IPS-18a (cell line): ENCODE results near the gene ATG4C.
"Not testable (repeated sequence)": the region's sequence is repeated elsewhere in the genome, so short reads cannot be mapped to it uniquely, and the experiment has no call there.

ENCODE experiments used
- H3K27ac ChIP-seq: one replicate; pipeline ENCODE4 v1.5.1; 2013; ENCODE audit warnings: low read length
- H3K27me3 ChIP-seq: one replicate; pipeline ENCODE4 v1.6.1; 2013; ENCODE audit warnings: mild to moderate bottlenecking, low read length; ENCODE audit not compliant: control insufficient read depth, insufficient read depth
- H3K36me3 ChIP-seq: one replicate; pipeline ENCODE4 v1.6.1; 2013; ENCODE audit warnings: low read depth, low read length; ENCODE audit not compliant: control insufficient read depth
- H3K4me1 ChIP-seq: one replicate; pipeline ENCODE4 v1.6.1; 2013; ENCODE audit warnings: low read depth, low read length; ENCODE audit not compliant: control insufficient read depth
- H3K4me3 ChIP-seq: one replicate; pipeline ENCODE4 v1.5.1; 2013; ENCODE audit warnings: low read length
- H3K9ac ChIP-seq: one replicate; pipeline ENCODE4 v1.6.1; 2013; ENCODE audit warnings: mild to moderate bottlenecking, low read length, moderate library complexity
- H3K9me3 ChIP-seq: one replicate; pipeline ENCODE4 v1.6.1; 2013; ENCODE audit warnings: low read depth, low read length; ENCODE audit not compliant: control insufficient read depth

Gene ATG4C

GRCh38 chr1:62827786-62828185 is 43.9 kb downstream of the ATG4C start:
- H3K27me3 ChIP-seq, H3K36me3 ChIP-seq, H3K9ac ChIP-seq, H3K9me3 ChIP-seq, H3K4me1 ChIP-seq, H3K4me3 ChIP-seq, H3K27ac ChIP-seq: not testable (repeated sequence)

- H3K9ac ChIP-seq: no peak overlapping the region
- H3K27ac ChIP-seq: no peak overlapping the region
- H3K9me3 ChIP-seq: no peaks in the 10 kb centered on the region
- no peaks in the 10 kb centered on the region for H3K36me3 ChIP-seq
- no peaks in the 10 kb centered on the region for H3K27me3 ChIP-seq
- H3K4me3 ChIP-seq: no peak overlapping the region
- no peaks in the 10 kb centered on the region for H3K4me1 ChIP-seq
Observed at GRCh38 chr1:62832276-62832675, 48.3 kb downstream of the ATG4C start.

- H3K27me3 ChIP-seq: no peaks in the 10 kb centered on the region
- no peak overlapping the region for H3K27ac ChIP-seq
- no peak overlapping the region for H3K4me3 ChIP-seq
- no peaks in the 10 kb centered on the region for H3K36me3 ChIP-seq
- H3K9me3 ChIP-seq: no peaks in the 10 kb centered on the region
- H3K9ac ChIP-seq: no peak overlapping the region
- no peaks in the 10 kb centered on the region for H3K4me1 ChIP-seq
Observed at GRCh38 chr1:62833529-62833928, 49.6 kb downstream of the ATG4C start.

- Histone ChIP-seq H3K9ac (no peak overlapping the region), H3K9me3 (no peaks in the 10 kb centered on the region), H3K27ac (no peak overlapping the region)
Observed at GRCh38 chr1:62834400-62834961, 50.5 kb downstream of the ATG4C start.

GRCh38 chr1:62836856-62837540 is 53.1 kb downstream of the ATG4C start:
- Histone ChIP-seq H3K36me3 (no peaks in the 10 kb centered on the region), H3K27ac (no peak overlapping the region), H3K9ac (no peak overlapping the region), H3K9me3 (no peaks in the 10 kb centered on the region), H3K4me1 (peaks cover 6% of the 10 kb centered on the region), H3K27me3 (no peaks in the 10 kb centered on the region), H3K4me3 (no peak overlapping the region)

More at GRCh38 chr1:62834400-62834961, 50.5 kb downstream of the ATG4C start:
- Histone ChIP-seq H3K36me3 (no peaks in the 10 kb centered on the region), H3K27me3 (no peaks in the 10 kb centered on the region), H3K4me1 (no peaks in the 10 kb centered on the region), H3K4me3 (no peak overlapping the region)

- no peak overlapping the region for H3K9ac ChIP-seq
- peaks cover 6% of the 10 kb centered on the region for H3K4me1 ChIP-seq
- no peak overlapping the region for H3K4me3 ChIP-seq
- H3K36me3 ChIP-seq: no peaks in the 10 kb centered on the region
- H3K9me3 ChIP-seq: no peaks in the 10 kb centered on the region
- H3K27ac ChIP-seq: no peak overlapping the region
- no peaks in the 10 kb centered on the region for H3K27me3 ChIP-seq
Observed at GRCh38 chr1:62840555-62840954, 56.6 kb downstream of the ATG4C start.

GRCh38 chr1:62841587-62842169 is 57.7 kb downstream of the ATG4C start:
- no peak overlapping the region for H3K4me3 ChIP-seq
- H3K27ac ChIP-seq: no peak overlapping the region
- no peaks in the 10 kb centered on the region for H3K9me3 ChIP-seq
- H3K27me3 ChIP-seq: no peaks in the 10 kb centered on the region
- H3K9ac ChIP-seq: no peak overlapping the region
- H3K36me3 ChIP-seq: no peaks in the 10 kb centered on the region
- peaks cover 6% of the 10 kb centered on the region for H3K4me1 ChIP-seq

- Histone ChIP-seq H3K27me3 (no peaks in the 10 kb centered on the region), H3K9me3 (no peaks in the 10 kb centered on the region), H3K4me3 (no peak overlapping the region), H3K27ac (no peak overlapping the region), H3K9ac (no peak overlapping the region), H3K4me1 (peaks cover 6% of the 10 kb centered on the region), H3K36me3 (no peaks in the 10 kb centered on the region)
Observed at GRCh38 chr1:62844030-62844429, 60.1 kb downstream of the ATG4C start.

GRCh38 chr1:62849031-62849430 is 65.1 kb downstream of the ATG4C start:
- H3K36me3 ChIP-seq: no peaks in the 10 kb centered on the region

GRCh38 chr1:62852253-62852652 is 68.3 kb downstream of the ATG4C start:
- Histone ChIP-seq H3K27me3 (no peaks in the 10 kb centered on the region), H3K9me3 (no peaks in the 10 kb centered on the region), H3K9ac (no peak overlapping the region), H3K36me3 (no peaks in the 10 kb centered on the region), H3K4me1 (no peaks in the 10 kb centered on the region), H3K4me3 (no peak overlapping the region), H3K27ac (no peak overlapping the region)

More at GRCh38 chr1:62849031-62849430, 65.1 kb downstream of the ATG4C start:
- Histone ChIP-seq H3K27ac (no peak overlapping the region), H3K9me3 (no peaks in the 10 kb centered on the region), H3K27me3 (no peaks in the 10 kb centered on the region), H3K4me3 (no peak overlapping the region), H3K9ac (no peak overlapping the region), H3K4me1 (no peaks in the 10 kb centered on the region)

GRCh38 chr1:62856960-62857359 is 73.0 kb downstream of the ATG4C start:
- no peak overlapping the region for H3K27ac ChIP-seq
- no peaks in the 10 kb centered on the region for H3K9me3 ChIP-seq
- no peaks in the 10 kb centered on the region for H3K4me1 ChIP-seq
- no peak overlapping the region for H3K4me3 ChIP-seq
- no peaks in the 10 kb centered on the region for H3K27me3 ChIP-seq
- no peak overlapping the region for H3K9ac ChIP-seq
- peaks cover 3% of the 10 kb centered on the region for H3K36me3 ChIP-seq
